H9 (cell line): Measurements from ENCODE around the gene DPYD. TPM values are rescaled to one million over a fixed set of nuclear protein-coding genes. Genes with fewer than 3 reads are reported as not detected.

ENCODE experiments used
- DNase-seq: peaks from one replicate; pipeline ENCODE4 v3.0.0-alpha.2; 2017
- H2AFZ ChIP-seq: one replicate; pipeline ENCODE4 v1.6.1; 2013; ENCODE audit warnings: mild to moderate bottlenecking, low read length, control low read depth, moderate library complexity
- H2AK5ac ChIP-seq: 2 replicates; pipeline ENCODE4 v1.6.1; 2013; ENCODE audit warnings: low read length, control low read depth, mixed read lengths; ENCODE audit not compliant: insufficient read length
- H2BK120ac ChIP-seq: one replicate; pipeline ENCODE4 v1.6.1; 2013; ENCODE audit warnings: low read depth, mild to moderate bottlenecking, low read length, control low read depth, inconsistent platforms; ENCODE audit not compliant: poor library complexity, severe bottlenecking
- H2BK12ac ChIP-seq: 2 replicates; pipeline ENCODE4 v1.6.1; 2013; ENCODE audit warnings: low read length, control low read depth, mixed read lengths, low read depth; ENCODE audit not compliant: insufficient read length
- H2BK15ac ChIP-seq: 2 replicates; pipeline ENCODE4 v1.6.1; 2013; ENCODE audit warnings: low read depth, low read length, control low read depth
- H2BK20ac ChIP-seq: one replicate; pipeline ENCODE4 v1.6.1; 2013; ENCODE audit warnings: low read depth, mild to moderate bottlenecking, low read length, control low read depth, inconsistent platforms; ENCODE audit not compliant: poor library complexity, severe bottlenecking
- H2BK5ac ChIP-seq: 2 replicates; pipeline ENCODE4 v1.6.1; 2013; ENCODE audit warnings: low read length, control low read depth, mixed read lengths; ENCODE audit not compliant: insufficient read length
- H3K14ac ChIP-seq: 2 replicates; pipeline ENCODE4 v1.6.1; 2013; ENCODE audit warnings: low read length, control low read depth; ENCODE audit not compliant: insufficient read depth
- H3K18ac ChIP-seq: 2 replicates; pipeline ENCODE4 v1.6.1; 2013; ENCODE audit warnings: low read depth, mild to moderate bottlenecking, mixed read lengths, low read length, control low read depth; ENCODE audit not compliant: insufficient read length
- H3K23ac ChIP-seq: 2 replicates; pipeline ENCODE4 v1.6.1; 2013; ENCODE audit warnings: low read length, control low read depth, mixed read lengths, low read depth; ENCODE audit not compliant: insufficient read length
- H3K23me2 ChIP-seq: 2 replicates; pipeline ENCODE4 v1.6.1; 2013; ENCODE audit warnings: low read depth, mild to moderate bottlenecking, mixed read lengths, low read length, control low read depth; ENCODE audit not compliant: insufficient read length, poor library complexity, severe bottlenecking
- H3K27ac ChIP-seq: 2 replicates; pipeline ENCODE4 v1.5.1; 2013; ENCODE audit warnings: low read length, control low read depth, mixed read lengths, low read depth; ENCODE audit not compliant: insufficient read length
- H3K27me3 ChIP-seq: 2 replicates; pipeline ENCODE4 v1.6.1; 2013; ENCODE audit warnings: low read length, control low read depth, inconsistent platforms; ENCODE audit not compliant: insufficient read depth
- H3K4ac ChIP-seq: 2 replicates; pipeline ENCODE4 v1.6.1; 2013; ENCODE audit warnings: low read depth, mild to moderate bottlenecking, control low read depth, inconsistent platforms, low read length, moderate library complexity
- H3K4me1 ChIP-seq: 2 replicates; pipeline ENCODE4 v1.6.1; 2013; ENCODE audit warnings: low read length, control low read depth, inconsistent platforms; ENCODE audit not compliant: insufficient read depth
- H3K4me2 ChIP-seq: 2 replicates; pipeline ENCODE4 v1.6.1; 2013; ENCODE audit warnings: low read length, control low read depth, mixed read lengths; ENCODE audit not compliant: insufficient read length, insufficient read depth
- H3K56ac ChIP-seq: 2 replicates; pipeline ENCODE4 v1.6.1; 2013; ENCODE audit warnings: low read depth, mild to moderate bottlenecking, mixed read lengths, low read length, control low read depth; ENCODE audit not compliant: insufficient read length
- H3K79me1 ChIP-seq: 2 replicates; pipeline ENCODE4 v1.6.1; 2013; ENCODE audit warnings: low read depth, mild to moderate bottlenecking, moderate library complexity, low read length, control low read depth, inconsistent platforms; ENCODE audit not compliant: insufficient read depth, poor library complexity, severe bottlenecking
- H3K79me2 ChIP-seq: 2 replicates; pipeline ENCODE4 v1.6.1; 2013; ENCODE audit warnings: low read length, control low read depth, inconsistent platforms; ENCODE audit not compliant: insufficient read depth
- H3K9ac ChIP-seq: 2 replicates; pipeline ENCODE4 v1.6.1; 2013; ENCODE audit warnings: low read length, control low read depth, mixed read lengths; ENCODE audit not compliant: insufficient read length; ENCODE audit errors: extremely low read depth
- H3K9me3 ChIP-seq: one replicate; pipeline ENCODE4 v1.6.1; 2013; ENCODE audit warnings: low read depth, low read length, inconsistent platforms; ENCODE audit not compliant: control insufficient read depth
- H3T11ph ChIP-seq: one replicate; pipeline ENCODE4 v1.6.1; 2013; ENCODE audit warnings: mild to moderate bottlenecking, low read length, control low read depth, inconsistent platforms
- H4K20me1 ChIP-seq: one replicate; pipeline ENCODE4 v1.6.1; 2013; ENCODE audit not compliant: control insufficient read depth, insufficient read length, insufficient read depth
- H4K5ac ChIP-seq: 2 replicates; pipeline ENCODE4 v1.6.1; 2013; ENCODE audit warnings: low read depth, mild to moderate bottlenecking, mixed read lengths, low read length, control low read depth; ENCODE audit not compliant: insufficient read length
- H4K8ac ChIP-seq: replicated peaks from 2 replicates; pipeline ENCODE4 v1.6.1; 2013; ENCODE audit warnings: low read length, control low read depth, mixed read lengths, low read depth; ENCODE audit not compliant: insufficient read length
- H4K91ac ChIP-seq: 2 replicates; pipeline ENCODE4 v1.6.1; 2013; ENCODE audit warnings: low read depth, mild to moderate bottlenecking, moderate library complexity, mixed read lengths, low read length, control low read depth; ENCODE audit not compliant: insufficient read length
- H3K27ac Mint-ChIP-seq, 3 experiments: 2 replicates in 2 of 3; 3 replicates in 1 of 3; pipeline ENCODE4 v1.8.0; 2020 to 2021; ENCODE audit warnings: mixed read lengths in 3 of 3, mild to moderate bottlenecking in 1 of 3, moderate library complexity in 1 of 3
- H3K27me3 Mint-ChIP-seq: 2 replicates; pipeline ENCODE4 v1.8.0; 2021; ENCODE audit warnings: low read depth, mild to moderate bottlenecking, moderate library complexity, mixed read lengths
- H3K36me3 Mint-ChIP-seq, 3 experiments: 2 replicates in 2 of 3; 3 replicates in 1 of 3; pipeline ENCODE4 v1.8.0; 2020 to 2021; ENCODE audit warnings: low read depth in 3 of 3, mixed read lengths in 3 of 3; ENCODE audit not compliant: insufficient read depth in 1 of 3
- H3K4me1 Mint-ChIP-seq, 2 experiments: 2 replicates each; pipeline ENCODE4 v1.8.0; 2020; ENCODE audit warnings: mixed read lengths in 2 of 2
- H3K4me3 Mint-ChIP-seq, 2 experiments: 2 replicates in 1 of 2; 3 replicates in 1 of 2; pipeline ENCODE4 v1.8.0; 2020 to 2021; ENCODE audit warnings: mild to moderate bottlenecking in 2 of 2, mixed read lengths in 2 of 2, moderate library complexity in 1 of 2
- H3K9me3 Mint-ChIP-seq, 2 experiments: 2 replicates in 1 of 2; 3 replicates in 1 of 2; pipeline ENCODE4 v1.8.0; 2020; ENCODE audit warnings: mild to moderate bottlenecking in 2 of 2, mixed read lengths in 2 of 2, moderate library complexity in 1 of 2
- CTCF ChIP-seq: fragments of 200-600 bp; sonication (generic); conservative IDR thresholded peaks from 3 replicates; pipeline ENCODE4 v1.8.0; 2021; ENCODE audit warnings: antibody characterized with exemption, mild to moderate bottlenecking
- WGBS: extraction: QIAGEN DNeasy Blood & Tissue Kit; methylation state at CpG from one replicate; pipeline ENCODE4 v1.1.7; 2013; ENCODE audit warnings: missing lambda C conversion rate, low lambda C conversion rate, mixed read lengths; ENCODE audit not compliant: insufficient read length; ENCODE audit errors: extremely low coverage; 5-methylcytosine and 5-hydroxymethylcytosine counted together
- total RNA-seq: library from RNA; stranded (reverse); gene quantifications from 2 replicates; pipeline ENCODE4 v1.2.1, GENCODE V29; 2021

Gene DPYD
- total RNA-seq, 1 experiment from 2014 or later, result 0.37 TPM

GRCh38 chr1:97738270-97738669, 182.6 kb downstream of the DPYD start:
- H3K9me3 ChIP-seq, result no peaks in the 10 kb centered on the region
- no peak overlapping the region for H4K8ac ChIP-seq
- H4K5ac ChIP-seq, result no peak overlapping the region
- H3K56ac ChIP-seq, result no peak overlapping the region
- no peak for DNase-seq
- H2BK20ac ChIP-seq, result no peak overlapping the region
- H2AK5ac ChIP-seq, result no peak overlapping the region
- Mint-ChIP-seq H3K9me3 (no peaks in the 10 kb centered on the region), H3K27me3 (no peaks in the 10 kb centered on the region), H3K27ac (no peak overlapping the region; a peak in 1 of 7 replicates), H3K36me3 (no peaks in the 10 kb centered on the region), H3K4me1 (peaks cover 6 to 8% of the 10 kb centered on the region in 2 experiments), H3K4me3 (no peak overlapping the region)
- no peak overlapping the region for H2BK15ac ChIP-seq
- H3K27ac ChIP-seq, result no peak overlapping the region
- no peak for TF ChIP-seq CTCF
- WGBS, result no CpG with 5 or more reads among the region's 3 CpGs
- no peaks in the 10 kb centered on the region for H3K79me1 ChIP-seq
- no peak overlapping the region for H3K9ac ChIP-seq
- no peak overlapping the region for H3K14ac ChIP-seq
- H4K91ac ChIP-seq, result no peak overlapping the region
- H3K4ac ChIP-seq, result no peak overlapping the region
- H2BK120ac ChIP-seq, result no peak overlapping the region
- no peaks in the 10 kb centered on the region for H3K79me2 ChIP-seq
- no peak overlapping the region for H3T11ph ChIP-seq
- H2BK12ac ChIP-seq, result no peak overlapping the region
- no peaks in the 10 kb centered on the region for H4K20me1 ChIP-seq
- H3K4me2 ChIP-seq, result no peak overlapping the region
- no peak overlapping the region for H2AFZ ChIP-seq
- no peak overlapping the region for H3K23ac ChIP-seq
- H3K23me2 ChIP-seq, result no peaks in the 10 kb centered on the region
- H3K18ac ChIP-seq, result no peak overlapping the region
- no peaks in the 10 kb centered on the region for H3K27me3 ChIP-seq
- H2BK5ac ChIP-seq, result no peak overlapping the region
- peaks cover 2% of the 10 kb centered on the region; the same call in 1 of the 2 replicates for H3K4me1 ChIP-seq
